Spleen (tissue), 7 donors: Measurements from ENCODE around the gene ADRA2B.

Source experiments
- POLR2A ChIP-seq, 3 donors: fragments of 450-650 bp; IDR thresholded peaks; one replicate each; pipeline ENCODE4 v1.5.1; 2017; ENCODE audit warnings: antibody characterized with exemption in 3 of 3, mild to moderate bottlenecking in 1 of 3
- TF ChIP-seq, protein P1 (sequence below), 11 experiments: fragments of 200-600 bp in 7 of 11; fragments of 450-650 bp in 4 of 11; sonication (generic) in 4 of 11; IDR thresholded peaks in 8 of 11; conservative IDR thresholded peaks in 3 of 11; 1 replicate in 7 of 11; 2 replicates in 4 of 11; pipeline versions ENCODE4 v1.4.0 to v1.8.0; 2016 to 2021; ENCODE audit warnings: antibody characterized with exemption in 11 of 11, inconsistent platforms in 4 of 11, mild to moderate bottlenecking in 1 of 11
- donor health status: DM: no; HTN: no; CAD: no; lungs with moderate emphysema.
- donor health status: DM: no; HTN: no; CAD: no.
- donor health status: DM: no; HTN: no; CAD: no.

DNA sequence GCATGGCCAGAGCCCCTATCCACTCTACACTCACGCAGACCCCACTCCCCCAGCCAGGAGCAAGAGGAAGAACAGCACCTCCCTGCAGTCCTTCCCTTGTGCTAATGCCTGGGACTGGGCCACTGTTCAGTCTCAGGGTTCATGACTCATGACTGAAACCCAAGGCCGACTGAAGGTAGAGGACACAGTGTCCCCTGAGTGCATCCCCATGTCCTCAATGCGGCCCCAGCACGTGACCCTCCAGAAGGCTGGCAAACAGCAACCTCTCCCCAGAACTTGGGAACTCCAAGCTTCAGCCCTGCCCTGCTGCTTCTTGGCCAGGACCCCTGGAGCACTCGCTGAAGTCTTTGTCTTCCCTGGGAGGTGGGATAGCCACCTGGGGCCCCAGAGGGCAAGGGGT is 6.0 kb upstream of the ADRA2B start:
- TF ChIP-seq, protein P1, sequence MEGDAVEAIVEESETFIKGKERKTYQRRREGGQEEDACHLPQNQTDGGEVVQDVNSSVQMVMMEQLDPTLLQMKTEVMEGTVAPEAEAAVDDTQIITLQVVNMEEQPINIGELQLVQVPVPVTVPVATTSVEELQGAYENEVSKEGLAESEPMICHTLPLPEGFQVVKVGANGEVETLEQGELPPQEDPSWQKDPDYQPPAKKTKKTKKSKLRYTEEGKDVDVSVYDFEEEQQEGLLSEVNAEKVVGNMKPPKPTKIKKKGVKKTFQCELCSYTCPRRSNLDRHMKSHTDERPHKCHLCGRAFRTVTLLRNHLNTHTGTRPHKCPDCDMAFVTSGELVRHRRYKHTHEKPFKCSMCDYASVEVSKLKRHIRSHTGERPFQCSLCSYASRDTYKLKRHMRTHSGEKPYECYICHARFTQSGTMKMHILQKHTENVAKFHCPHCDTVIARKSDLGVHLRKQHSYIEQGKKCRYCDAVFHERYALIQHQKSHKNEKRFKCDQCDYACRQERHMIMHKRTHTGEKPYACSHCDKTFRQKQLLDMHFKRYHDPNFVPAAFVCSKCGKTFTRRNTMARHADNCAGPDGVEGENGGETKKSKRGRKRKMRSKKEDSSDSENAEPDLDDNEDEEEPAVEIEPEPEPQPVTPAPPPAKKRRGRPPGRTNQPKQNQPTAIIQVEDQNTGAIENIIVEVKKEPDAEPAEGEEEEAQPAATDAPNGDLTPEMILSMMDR (IDR thresholded peaks at IDR 0.05 in 8 of 11, conservative IDR thresholded peaks at IDR 0.05 in 3 of 11), result no peak
- no peak for TF ChIP-seq POLR2A (IDR thresholded peaks at IDR 0.05)
